ENCODE measurements around the gene SIM1.

DNA sequence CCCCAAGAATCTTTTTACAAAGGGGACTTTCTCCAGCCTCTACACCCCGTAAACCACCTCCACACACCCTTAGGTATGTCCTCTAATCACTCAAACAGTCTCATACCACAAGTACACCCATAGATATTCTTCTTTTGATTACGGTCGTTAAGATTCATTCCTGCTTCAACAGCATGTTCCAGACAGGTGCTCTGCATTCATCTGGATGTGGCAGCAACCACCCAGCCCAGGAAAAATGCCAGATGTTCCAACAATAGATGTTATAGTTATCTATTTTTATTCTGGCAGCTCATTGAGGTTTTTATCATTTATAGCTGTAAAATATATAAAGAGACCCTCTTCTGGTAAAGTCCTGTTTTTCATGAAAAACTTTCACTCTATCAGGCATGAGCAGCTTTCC, 60.7 kb downstream of the SIM1 start:
- TF ChIP-seq, protein P1, sequence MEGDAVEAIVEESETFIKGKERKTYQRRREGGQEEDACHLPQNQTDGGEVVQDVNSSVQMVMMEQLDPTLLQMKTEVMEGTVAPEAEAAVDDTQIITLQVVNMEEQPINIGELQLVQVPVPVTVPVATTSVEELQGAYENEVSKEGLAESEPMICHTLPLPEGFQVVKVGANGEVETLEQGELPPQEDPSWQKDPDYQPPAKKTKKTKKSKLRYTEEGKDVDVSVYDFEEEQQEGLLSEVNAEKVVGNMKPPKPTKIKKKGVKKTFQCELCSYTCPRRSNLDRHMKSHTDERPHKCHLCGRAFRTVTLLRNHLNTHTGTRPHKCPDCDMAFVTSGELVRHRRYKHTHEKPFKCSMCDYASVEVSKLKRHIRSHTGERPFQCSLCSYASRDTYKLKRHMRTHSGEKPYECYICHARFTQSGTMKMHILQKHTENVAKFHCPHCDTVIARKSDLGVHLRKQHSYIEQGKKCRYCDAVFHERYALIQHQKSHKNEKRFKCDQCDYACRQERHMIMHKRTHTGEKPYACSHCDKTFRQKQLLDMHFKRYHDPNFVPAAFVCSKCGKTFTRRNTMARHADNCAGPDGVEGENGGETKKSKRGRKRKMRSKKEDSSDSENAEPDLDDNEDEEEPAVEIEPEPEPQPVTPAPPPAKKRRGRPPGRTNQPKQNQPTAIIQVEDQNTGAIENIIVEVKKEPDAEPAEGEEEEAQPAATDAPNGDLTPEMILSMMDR (IDR thresholded peaks at IDR 0.05; ENCODE audit: control extremely low read depth in 1 of 3, insufficient read depth in 1 of 3, low read depth in 1 of 3, low read length in 3 of 3), result no peak
- TF ChIP-seq TCF12 (IDR thresholded peaks at IDR 0.05; ENCODE audit: low read depth, low read length) (no peak), YY1 (IDR thresholded peaks at IDR 0.05; ENCODE audit: low read depth, low read length) (no peak), RFX5 (IDR thresholded peaks at IDR 0.05; ENCODE audit: borderline replicate concordance, low read depth, low read length) (no peak), RBBP5 (IDR thresholded peaks at IDR 0.05; ENCODE audit: borderline replicate concordance, low read depth, low read length) (no peak), NRF1 (IDR thresholded peaks at IDR 0.05; ENCODE audit: low read depth, low read length) (no peak), POU5F1 (IDR thresholded peaks at IDR 0.05; ENCODE audit: low read depth, low read length) (no peak), ASH2L (IDR thresholded peaks at IDR 0.05; ENCODE audit: low read length) (no peak), POLR2A (IDR thresholded peaks at IDR 0.05; ENCODE audit: control extremely low read depth in 1 of 2, low read depth in 2 of 2, low read length in 2 of 2) (no peak)
- TF ChIP-seq, protein P2, sequence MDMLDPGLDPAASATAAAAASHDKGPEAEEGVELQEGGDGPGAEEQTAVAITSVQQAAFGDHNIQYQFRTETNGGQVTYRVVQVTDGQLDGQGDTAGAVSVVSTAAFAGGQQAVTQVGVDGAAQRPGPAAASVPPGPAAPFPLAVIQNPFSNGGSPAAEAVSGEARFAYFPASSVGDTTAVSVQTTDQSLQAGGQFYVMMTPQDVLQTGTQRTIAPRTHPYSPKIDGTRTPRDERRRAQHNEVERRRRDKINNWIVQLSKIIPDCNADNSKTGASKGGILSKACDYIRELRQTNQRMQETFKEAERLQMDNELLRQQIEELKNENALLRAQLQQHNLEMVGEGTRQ (IDR thresholded peaks at IDR 0.05; ENCODE audit: low read length), result no peak
